Neuron (in vitro differentiated cells): ENCODE data around the gene YBX2.

Experiments used
- H2AFZ ChIP-seq: one replicate; pipeline ENCODE4 v1.6.1; 2013; ENCODE audit warnings: low read depth, mild to moderate bottlenecking, inconsistent platforms, low read length, moderate library complexity
- H3K27me3 ChIP-seq: one replicate; pipeline ENCODE4 v1.6.1; 2013; ENCODE audit warnings: low read length; ENCODE audit not compliant: insufficient read depth
- H3K36me3 ChIP-seq: one replicate; pipeline ENCODE4 v1.6.1; 2013; ENCODE audit warnings: low read length; ENCODE audit not compliant: insufficient read depth
- H3K4me1 ChIP-seq: one replicate; pipeline ENCODE4 v1.6.1; 2013; ENCODE audit warnings: low read length; ENCODE audit not compliant: insufficient read depth
- H3K4me3 ChIP-seq: 2 replicates; pipeline ENCODE4 v1.5.1; 2013; ENCODE audit warnings: mild to moderate bottlenecking, low read length, moderate library complexity
- H3K9me3 ChIP-seq: one replicate; pipeline ENCODE4 v1.6.1; 2013; ENCODE audit warnings: low read length

YBX2 gene

DNA sequence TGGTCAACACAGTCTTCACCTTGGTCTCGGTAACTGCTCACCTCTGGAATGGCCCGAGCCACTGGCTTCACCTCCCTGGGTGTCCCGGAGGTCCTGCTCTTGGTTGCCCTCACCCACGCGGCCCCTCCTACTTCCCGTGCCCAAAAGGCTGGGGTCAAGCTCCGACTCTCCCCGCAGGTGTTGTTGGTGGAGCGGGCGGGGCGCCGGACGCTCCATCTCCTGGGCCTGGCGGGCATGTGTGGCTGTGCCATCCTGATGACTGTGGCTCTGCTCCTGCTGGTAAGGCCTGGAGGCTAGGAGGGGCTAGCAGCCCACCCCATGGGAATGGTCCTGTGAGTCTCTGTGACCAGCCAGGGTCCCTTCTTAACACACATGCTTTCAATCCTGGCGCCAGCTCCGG, 9.5 kb downstream of the YBX2 start:
- Histone ChIP-seq H3K4me3 (no peak overlapping the region), H3K4me1 (peaks cover 14% of the 10 kb centered on the region), H3K27me3 (no peaks in the 10 kb centered on the region), H2AFZ (no peak overlapping the region), H3K36me3 (no peaks in the 10 kb centered on the region), H3K9me3 (no peaks in the 10 kb centered on the region)

DNA sequence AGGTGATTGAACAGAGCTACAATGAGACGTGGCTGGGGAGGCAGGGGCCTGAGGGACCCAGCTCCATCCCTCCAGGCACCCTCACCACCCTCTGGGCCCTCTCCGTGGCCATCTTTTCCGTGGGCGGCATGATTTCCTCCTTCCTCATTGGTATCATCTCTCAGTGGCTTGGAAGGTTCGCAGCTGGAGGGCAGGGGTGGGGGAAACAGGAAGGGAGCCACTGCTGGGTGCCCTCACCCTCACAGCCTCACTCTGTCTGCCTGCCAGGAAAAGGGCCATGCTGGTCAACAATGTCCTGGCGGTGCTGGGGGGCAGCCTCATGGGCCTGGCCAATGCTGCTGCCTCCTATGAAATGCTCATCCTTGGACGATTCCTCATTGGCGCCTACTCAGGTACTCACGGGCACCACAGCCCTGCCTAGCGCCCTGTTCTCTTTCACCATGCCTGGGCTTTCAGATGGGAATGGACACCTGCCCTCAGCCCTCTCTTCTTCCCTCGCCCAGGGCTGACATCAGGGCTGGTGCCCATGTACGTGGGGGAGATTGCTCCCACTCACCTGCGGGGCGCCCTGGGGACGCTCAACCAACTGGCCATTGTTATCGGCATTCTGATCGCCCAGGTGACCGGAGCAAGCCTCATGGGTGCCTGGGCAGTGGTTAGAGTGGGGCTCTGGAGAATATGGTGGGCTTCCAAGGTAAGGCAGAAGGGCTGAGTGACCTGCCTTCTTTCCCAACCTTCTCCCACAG, 10.8 kb downstream of the YBX2 start:
- H3K4me3 ChIP-seq: no peak overlapping the region
- no peaks in the 10 kb centered on the region for H3K27me3 ChIP-seq
- peaks cover 14% of the 10 kb centered on the region for H3K4me1 ChIP-seq
- H2AFZ ChIP-seq: no peak overlapping the region
- no peaks in the 10 kb centered on the region for H3K9me3 ChIP-seq
- H3K36me3 ChIP-seq: no peaks in the 10 kb centered on the region

DNA sequence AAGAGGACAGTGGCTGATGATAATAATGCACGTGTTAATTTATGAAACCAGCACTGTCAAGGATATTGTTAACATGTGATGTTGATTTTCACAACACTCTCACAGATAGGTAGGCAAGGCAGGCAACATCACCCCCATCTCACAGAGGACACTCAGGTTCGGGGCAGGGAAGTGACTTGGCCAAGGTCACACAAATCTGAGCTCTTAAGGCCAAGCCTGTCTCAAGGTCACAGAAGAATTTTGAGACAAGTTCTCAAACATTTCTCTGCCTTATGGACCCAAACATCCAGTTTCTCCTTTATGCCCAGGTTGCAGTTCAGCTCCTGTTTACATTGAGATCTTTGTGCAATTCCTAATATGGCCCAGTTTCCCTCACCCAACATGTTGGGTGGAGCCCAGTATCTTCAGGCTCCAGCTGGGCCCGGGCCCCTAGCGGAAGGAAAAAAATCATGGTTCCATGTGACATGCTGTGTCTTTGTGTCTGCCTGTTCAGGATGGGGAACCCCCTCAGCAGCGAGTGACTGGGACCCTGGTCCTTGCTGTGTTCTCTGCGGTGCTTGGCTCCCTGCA, 11.6 kb downstream of the YBX2 start:
- Histone ChIP-seq H2AFZ (no peak overlapping the region), H3K4me1 (peaks cover 14% of the 10 kb centered on the region), H3K36me3 (no peaks in the 10 kb centered on the region), H3K27me3 (no peaks in the 10 kb centered on the region), H3K4me3 (peak overlapping the region; percentile 59), H3K9me3 (no peaks in the 10 kb centered on the region)

DNA sequence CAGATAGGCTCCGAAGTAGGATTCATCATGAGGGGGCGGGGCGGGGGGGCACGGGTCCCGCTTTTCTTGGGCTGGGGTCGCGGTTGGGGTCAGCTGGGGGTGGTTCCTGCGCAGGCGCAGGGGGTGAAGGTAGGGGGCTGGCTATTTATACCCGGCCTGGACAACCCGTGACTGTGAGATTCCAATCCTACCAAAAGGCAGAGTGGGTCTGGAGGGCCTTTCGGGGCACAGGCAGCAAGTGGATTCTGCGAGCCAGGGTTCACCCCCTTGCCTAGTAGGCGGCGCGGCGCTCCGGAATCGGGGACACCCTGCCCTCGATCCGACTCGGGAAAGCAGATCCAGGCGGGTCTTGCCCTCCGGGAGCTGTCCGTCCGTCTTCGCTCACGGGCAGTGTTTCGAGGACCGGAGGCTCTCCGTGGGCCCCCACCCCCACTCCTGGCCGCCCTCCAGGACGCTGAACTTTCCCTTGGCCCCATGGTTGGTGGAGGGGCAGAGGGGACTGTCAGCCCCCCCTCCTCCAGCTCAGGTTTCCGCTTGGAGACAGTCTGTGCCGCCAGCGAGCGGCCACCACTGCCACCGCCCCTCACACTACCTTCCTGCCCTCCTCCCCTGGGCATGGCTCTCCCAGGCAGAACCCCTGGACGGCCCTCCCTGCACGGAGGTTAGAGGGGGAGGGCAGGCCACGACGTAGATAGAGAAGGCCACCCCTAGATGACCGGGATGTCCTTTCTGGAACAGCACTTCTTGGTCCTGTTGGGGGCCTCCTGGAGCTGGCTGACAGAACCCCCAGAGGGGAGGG, 12.3 kb downstream of the YBX2 start:
- Histone ChIP-seq H2AFZ (peak overlapping the region; percentile 31), H3K4me1 (peaks cover 14% of the 10 kb centered on the region), H3K9me3 (no peaks in the 10 kb centered on the region), H3K27me3 (no peaks in the 10 kb centered on the region), H3K36me3 (no peaks in the 10 kb centered on the region), H3K4me3 (peak overlapping the region; percentile 59)

DNA sequence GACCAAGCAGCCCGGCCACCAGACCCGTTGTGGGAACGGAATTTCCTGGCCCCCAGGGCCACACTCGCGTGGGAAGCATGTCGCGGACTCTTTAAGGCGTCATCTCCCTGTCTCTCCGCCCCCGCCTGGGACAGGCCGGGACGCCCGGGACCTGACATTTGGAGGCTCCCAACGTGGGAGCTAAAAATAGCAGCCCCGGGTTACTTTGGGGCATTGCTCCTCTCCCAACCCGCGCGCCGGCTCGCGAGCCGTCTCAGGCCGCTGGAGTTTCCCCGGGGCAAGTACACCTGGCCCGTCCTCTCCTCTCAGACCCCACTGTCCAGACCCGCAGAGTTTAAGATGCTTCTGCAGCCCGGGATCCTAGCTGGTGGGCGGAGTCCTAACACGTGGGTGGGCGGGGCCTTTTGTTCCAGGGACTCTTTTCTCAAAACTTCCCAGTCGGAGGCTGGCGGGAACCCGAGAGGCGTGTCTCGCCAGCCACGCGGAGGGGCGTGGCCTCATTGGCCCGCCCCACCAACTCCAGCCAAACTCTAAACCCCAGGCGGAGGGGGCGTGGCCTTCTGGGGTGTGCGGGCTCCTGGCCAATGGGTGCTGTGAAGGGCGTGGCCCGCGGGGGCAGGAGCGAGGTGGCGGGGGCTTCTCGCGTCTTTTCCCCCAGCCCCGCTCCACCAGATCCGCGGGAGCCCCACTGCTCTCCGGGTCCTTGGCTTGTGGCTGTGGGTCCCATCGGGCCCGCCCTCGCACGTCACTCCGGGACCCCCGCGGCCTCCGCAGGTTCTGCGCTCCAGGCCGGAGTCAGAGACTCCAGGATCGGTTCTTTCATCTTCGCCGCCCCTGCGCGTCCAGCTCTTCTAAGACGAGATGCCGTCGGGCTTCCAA, 13.1 kb downstream of the YBX2 start, which contains the start of gene SLC2A4:
Gene SLC2A4, plus strand, starts transcription at position 645 of the 879 bp plus-strand sequence. Its CDS starts 217 bp downstream, at position 862.
- no peaks in the 10 kb centered on the region for H3K36me3 ChIP-seq
- H2AFZ ChIP-seq: peak within 1 kb of the TSS; percentile 31
- no peaks in the 10 kb centered on the region for H3K9me3 ChIP-seq
- H3K27me3 ChIP-seq: no peaks in the 10 kb centered on the region
- peak within 1 kb of the TSS; percentile 59 for H3K4me3 ChIP-seq
- H3K4me1 ChIP-seq: peaks cover 14% of the 10 kb centered on the region

DNA sequence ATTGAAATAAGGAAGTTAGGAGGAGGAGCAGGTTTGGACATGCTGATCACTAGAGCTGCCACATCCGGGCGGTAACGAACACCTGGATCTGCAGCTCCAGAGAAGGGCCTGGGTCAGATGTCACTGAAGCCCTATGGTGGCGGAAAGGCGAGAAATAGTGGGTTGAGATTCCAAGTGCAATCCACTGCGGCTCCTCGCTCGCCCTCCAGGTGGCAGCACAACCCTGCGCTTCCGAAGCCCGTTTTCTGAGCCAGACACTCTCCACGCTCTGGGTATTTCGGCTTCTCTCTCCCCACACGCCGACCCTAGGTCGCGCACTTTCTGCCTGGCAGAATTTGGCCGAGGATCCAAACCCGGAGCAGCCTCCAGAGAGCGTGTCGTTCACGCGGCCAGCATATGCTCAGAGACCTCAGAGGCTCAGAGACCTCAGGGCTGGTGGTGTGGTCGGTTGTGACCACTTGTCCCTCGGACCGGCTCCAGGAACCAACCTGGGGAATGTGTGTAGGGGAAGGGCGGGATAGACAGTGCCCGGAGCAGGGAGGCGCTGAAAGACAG, 13.8 kb downstream of the YBX2 start:
- Histone ChIP-seq H3K27me3 (no peaks in the 10 kb centered on the region), H3K9me3 (no peaks in the 10 kb centered on the region), H3K4me1 (peaks cover 14% of the 10 kb centered on the region), H3K4me3 (peak overlapping the region; percentile 10), H3K36me3 (no peaks in the 10 kb centered on the region), H2AFZ (peak overlapping the region; percentile 31)

DNA sequence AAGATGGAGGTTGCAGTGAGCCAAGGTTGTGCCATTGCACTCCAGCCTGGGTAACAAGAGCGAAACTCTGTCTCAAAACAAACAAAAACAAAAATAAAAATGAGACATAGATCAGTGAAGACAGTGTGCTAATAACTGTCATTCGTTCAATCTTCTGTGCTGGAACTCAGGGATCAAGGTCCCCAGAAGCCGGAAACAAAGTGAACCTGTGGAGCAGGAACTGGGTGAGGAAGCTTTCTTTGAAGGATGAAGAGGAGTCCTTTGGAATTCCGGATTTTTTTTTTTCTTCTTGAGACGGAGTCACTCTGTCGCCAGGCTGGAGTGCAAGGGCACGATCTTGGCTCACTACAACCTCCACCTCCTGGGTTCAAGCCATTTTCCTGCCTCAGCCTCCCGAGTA, 15.0 kb downstream of the YBX2 start:
- H3K4me1 ChIP-seq: peaks cover 14% of the 10 kb centered on the region
- H3K9me3 ChIP-seq: no peaks in the 10 kb centered on the region
- no peak overlapping the region for H3K4me3 ChIP-seq
- H2AFZ ChIP-seq: no peak overlapping the region
- no peaks in the 10 kb centered on the region for H3K36me3 ChIP-seq
- H3K27me3 ChIP-seq: no peaks in the 10 kb centered on the region

DNA sequence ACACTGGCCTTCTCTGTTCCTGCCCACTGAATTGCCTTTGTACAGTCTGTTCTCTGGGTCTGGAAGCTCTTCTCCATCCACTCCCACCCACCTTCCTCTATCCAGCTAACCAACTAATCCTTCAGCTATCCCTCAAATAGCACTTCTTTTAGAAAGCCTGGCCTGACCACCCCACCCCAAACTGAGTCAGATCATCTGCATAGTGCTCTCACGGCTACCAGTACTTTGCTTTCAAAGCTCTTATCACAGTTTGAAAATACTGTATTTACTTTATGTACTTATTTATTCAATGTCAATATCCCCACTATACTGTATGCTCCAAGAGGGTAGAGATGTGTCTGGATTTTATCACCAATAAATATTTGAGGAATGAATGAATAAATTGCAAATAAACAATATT, 27.7 kb downstream of the YBX2 start:
- H3K9me3 ChIP-seq: peaks cover under 1% of the 10 kb centered on the region
- H3K36me3 ChIP-seq: no peaks in the 10 kb centered on the region
- peaks cover 29% of the 10 kb centered on the region for H3K27me3 ChIP-seq
- no peak overlapping the region for H3K4me3 ChIP-seq
- peaks cover 3% of the 10 kb centered on the region for H3K4me1 ChIP-seq
- H2AFZ ChIP-seq: no peak overlapping the region

DNA sequence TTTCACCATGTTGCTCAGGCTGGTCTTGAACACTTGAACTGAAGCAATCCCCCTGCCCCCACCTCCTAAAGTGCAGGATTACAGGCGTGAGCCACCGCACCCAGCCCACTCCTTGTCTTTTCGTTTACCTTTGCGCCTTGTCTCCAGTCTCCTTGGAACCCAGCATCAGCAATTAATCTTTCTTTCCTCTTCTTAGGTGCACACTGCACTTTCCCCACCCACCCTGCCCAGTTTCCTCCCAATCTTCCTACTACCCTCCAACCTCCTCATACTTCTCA, 30.7 kb downstream of the YBX2 start:
- Histone ChIP-seq H3K4me1 (peaks cover 3% of the 10 kb centered on the region), H2AFZ (no peak overlapping the region), H3K9me3 (peaks cover 6% of the 10 kb centered on the region), H3K4me3 (no peak overlapping the region), H3K36me3 (peaks cover 12% of the 10 kb centered on the region), H3K27me3 (peaks cover 45% of the 10 kb centered on the region)

DNA sequence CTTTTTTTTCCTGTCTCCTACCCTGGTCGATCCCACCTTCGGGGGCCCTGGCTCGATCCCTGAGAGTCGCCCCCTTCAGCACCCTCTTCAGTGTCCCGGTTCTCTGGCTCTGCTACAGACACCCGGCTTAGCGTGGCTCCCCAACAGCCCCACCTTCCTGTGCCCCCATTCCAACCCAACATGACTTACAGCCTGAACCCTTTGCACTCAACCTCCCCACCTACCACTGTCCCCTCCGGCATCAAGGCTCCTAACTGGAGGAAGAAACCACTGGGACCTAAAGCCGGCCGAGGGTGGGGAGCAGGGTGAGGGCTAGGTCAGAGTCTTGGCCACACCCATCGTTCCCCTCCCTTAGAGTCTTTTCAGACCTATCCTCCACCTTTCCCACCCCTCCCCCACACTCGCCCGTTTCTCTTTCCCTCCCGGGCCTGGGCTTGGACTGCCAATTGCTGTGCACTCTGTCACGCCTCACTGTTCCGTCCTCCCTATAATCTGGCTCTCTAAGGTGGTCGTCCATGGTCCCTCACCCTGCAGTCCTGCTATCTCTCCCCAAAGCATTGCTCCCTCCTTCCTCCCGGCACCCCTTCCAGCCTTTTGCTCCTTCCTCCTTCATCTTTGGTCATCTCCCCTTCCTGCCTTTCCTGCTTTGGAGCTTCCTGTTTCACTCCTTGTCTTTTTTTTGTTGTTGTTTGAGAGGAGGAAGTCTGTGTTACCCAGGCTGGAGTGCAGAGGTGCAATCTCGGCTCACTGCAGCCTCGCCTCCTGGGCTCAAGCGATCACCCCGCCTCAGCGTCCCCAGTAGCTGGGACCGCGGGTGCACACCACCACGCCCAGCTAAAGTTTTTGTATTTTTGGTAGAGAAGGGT, 31.3 kb downstream of the YBX2 start:
- no peak overlapping the region for H3K4me3 ChIP-seq

DNA sequence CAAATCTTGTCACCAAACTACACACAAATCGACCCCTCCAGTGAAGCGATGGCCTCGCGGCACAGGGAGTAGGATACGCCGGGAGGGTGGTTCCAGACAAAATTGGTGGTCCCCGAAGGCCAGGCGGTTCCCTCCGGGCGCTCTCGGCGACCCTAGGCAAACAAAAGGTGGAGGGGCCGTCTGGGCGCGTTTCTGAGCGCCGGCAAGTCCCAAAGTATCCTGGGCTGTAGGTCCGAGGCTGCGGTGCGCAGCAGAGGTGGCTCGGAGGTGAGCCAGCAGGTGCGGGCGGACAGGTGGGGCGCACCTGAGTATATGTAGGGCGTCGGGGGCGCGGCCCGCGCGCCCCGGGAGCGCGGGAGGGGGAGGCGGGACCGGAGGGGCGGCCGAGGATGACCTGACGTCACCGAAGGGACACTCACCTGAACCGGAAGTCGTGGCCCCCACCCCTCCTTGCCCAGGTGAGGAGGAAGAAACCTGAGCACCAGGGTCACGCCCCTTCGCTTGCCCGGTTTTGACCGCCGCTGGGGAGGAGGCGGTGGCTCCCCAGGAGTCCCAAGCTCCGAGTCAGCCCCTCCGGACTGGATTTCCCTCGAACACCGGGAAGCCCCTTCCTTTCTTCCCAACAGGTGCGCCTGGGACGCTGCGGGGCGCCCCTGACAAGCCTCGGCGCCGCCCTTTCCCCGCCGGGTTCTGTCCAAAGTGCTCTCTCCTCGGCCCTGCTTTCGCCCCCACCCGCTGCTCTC, 32.1 kb downstream of the YBX2 start, which contains the start of gene CLDN7:
Gene CLDN7, minus strand, starts transcription at position 287 of the 743 bp plus-strand sequence. CDS start 435 bp downstream, outside the sequence.
- peaks cover 3% of the 10 kb centered on the region for H3K4me1 ChIP-seq
- no peak within 1 kb of the TSS for H2AFZ ChIP-seq
- H3K36me3 ChIP-seq: peaks cover 21% of the 10 kb centered on the region
- no peak within 1 kb of the TSS for H3K4me3 ChIP-seq
- H3K9me3 ChIP-seq: peaks cover 6% of the 10 kb centered on the region
- H3K27me3 ChIP-seq: peaks cover 45% of the 10 kb centered on the region

More for the DNA sequence above, 31.3 kb downstream of the YBX2 start:
- peaks cover 17% of the 10 kb centered on the region for H3K36me3 ChIP-seq
- peaks cover 3% of the 10 kb centered on the region for H3K4me1 ChIP-seq
- H3K9me3 ChIP-seq: peaks cover 6% of the 10 kb centered on the region
- no peak overlapping the region for H2AFZ ChIP-seq
- H3K27me3 ChIP-seq: peaks cover 45% of the 10 kb centered on the region
